NCI-H1105 (cell line): ENCODE data around the gene FAM153A.
"Not testable (repeated sequence)": the region's sequence is repeated elsewhere in the genome, so short reads cannot be mapped to it uniquely, and the experiment has no call there.

Experiments used
- DNase-seq: peaks from one replicate; lab custom pipeline; 2025; lab: John Stamatoyannopoulos, UW

FAM153A gene

DNA sequence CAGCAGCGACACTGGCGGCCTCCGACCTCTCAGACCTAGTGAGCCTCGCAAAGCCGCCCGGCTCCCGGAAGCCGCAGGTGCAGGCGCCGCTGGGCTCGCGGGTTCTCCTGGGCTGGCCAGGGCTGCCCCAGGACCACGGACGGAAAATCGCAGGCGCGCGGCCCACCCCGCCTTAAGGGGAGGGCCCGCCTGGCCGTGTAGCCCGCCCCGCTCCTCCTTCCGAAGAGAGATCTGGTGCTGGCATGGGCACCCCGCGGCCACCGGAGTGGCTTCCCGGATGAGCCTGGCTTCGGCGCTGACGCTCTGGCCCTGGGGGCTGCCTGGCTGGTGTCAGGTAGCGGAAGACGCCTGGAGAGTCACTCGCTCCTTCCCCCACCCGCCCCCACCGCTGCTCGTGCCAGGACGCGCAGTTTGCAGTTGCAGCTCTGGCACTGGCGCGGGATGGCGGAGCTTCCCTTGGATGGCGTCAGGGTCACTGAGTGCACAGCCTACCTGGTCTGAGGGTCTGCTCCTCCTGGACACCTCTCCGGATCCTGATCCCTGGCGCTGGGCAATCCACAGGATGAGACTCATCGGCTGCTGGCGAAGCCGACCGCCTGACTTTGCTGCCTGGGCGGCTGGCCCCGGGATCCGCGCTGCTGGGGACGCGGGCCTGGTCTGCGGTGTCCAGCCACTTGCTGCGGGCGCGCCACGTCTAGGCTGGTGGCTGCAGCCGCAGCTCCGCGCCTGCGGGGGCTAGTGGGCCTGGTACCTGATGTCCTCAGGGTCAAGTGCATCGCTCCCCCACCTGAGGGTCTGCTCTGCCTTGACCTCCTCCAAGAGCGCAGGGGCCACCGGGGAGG is at the start of gene FAM153A:
Gene FAM153A (minus strand): TSS at position 108 of the 842 bp plus-strand sequence.
- DNase-seq: not testable (repeated sequence)

DNA sequence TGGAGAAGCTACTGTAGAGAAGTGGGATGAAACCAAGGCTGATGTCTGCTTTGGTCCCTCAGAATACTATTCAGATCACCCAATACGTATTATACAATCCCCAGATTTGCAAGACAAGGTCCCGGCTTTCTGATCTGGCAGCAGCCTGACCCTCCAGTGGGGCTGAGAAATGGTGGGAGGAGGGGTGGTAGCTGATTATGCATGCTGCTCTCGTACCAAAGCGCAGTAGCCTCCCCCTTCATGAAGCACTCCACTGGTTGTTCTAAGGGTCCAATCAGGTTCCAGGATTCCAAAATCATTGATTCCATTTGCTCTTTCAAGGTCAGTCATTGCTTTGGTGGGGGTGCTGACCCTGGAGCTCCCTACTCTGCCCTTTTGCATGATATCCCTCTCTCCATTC is 49.6 kb upstream of the FAM153A start:
- DNase-seq: not testable (repeated sequence)

DNA sequence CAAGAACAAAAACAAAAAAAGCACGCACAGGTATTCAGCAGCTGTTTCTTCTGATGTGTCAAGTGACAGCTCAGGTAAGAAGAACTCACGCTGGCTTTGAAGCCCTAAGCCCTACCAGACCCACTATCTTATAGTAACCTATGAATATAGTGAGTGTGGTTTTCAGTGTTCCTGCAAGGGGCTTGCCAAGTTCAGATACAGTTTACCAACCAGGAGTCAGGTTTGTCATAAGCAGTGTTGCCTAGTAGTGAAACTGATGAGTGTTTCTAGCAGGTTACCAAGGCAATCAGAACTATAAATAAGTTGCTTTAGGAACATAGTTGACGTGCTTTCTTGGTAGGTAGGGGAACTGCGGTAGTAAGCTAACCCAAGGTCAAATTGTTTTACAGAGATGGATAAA is 43.4 kb upstream of the FAM153A start:
- not testable (repeated sequence) for DNase-seq

DNA sequence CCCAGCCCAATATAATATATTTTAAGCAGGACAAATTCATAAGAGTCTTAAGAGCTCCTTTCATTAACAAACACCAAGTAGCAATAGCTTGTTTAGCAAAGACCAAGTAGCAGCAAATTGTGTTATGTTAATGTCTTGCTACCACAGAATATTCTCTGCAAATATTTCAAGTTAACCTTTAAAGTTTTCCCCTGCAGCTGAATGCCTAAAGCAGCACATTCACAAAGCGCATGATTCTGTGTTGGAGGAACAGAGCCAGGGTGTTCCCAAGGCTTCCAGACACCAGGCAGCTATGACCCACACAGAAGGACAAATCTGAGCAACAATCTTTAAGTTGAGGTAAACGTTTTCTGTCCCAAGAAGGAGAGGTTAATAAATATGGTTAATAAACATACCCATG is 42.1 kb upstream of the FAM153A start:
- not testable (repeated sequence) for DNase-seq

DNA sequence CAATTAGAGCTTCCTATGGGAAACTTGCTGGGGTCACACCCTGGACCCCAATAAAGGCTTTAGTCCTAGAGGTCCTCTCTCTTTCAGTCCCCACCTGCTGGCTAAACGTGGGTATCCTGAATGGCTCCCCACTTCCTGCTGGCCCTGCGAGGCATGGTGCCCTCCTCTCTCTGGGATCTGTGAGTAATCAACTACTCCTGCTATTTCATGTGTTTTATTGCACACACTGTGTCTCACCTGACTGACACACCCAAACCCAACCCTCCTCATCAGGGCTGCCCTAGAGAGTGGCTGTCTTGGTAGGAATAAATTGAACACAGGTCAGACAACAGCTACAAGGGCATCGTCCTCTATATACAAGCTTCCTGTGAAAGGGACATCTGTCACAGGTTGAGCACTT is 39.8 kb upstream of the FAM153A start:
- not testable (repeated sequence) for DNase-seq

DNA sequence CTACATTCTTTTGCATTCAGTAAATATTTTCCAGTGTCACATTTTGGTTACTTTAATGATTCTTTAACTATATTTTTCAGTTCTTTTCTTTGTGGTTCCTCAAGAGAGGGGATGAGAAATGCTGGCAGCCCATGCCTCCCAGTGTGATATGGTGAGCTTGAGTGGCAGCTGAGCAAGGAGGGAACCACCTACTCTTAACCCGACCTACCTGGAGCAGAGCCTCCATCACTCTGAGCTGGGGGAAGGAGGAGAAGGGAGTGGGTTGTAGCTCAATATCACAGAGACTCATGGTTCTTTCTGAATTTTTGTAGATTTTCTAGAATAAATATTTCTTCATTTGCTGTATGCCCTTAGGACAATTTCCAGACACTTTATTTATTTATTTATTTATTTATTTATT is 37.0 kb upstream of the FAM153A start:
- not testable (repeated sequence) for DNase-seq

DNA sequence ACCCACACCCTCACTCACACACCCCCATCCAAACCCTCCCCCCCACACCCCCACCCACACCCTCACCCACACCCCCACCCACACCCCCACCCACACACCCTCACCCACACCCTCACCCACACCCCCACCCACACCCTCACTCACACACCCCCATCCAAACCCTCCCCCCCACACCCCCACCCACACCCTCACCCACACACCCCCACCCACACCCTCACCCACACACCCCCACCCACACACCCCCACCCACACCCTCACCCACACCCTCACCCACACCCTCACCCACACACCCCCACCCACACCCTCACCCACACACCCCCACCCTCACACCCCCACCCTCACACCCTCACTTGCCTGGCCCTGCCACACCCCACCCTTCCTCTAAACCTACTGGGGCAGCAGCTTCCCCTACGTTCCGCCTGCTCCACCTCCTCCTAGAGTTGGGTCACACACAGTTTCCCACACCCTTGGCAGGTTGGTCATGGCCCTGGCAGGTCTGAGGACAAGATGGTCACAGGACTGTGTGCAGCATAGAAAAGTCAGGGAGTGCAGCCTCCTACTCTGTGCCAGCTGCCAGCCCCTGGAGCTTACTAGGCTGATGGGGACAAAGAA is 30.2 kb upstream of the FAM153A start:
- DNase-seq: not testable (repeated sequence)

DNA sequence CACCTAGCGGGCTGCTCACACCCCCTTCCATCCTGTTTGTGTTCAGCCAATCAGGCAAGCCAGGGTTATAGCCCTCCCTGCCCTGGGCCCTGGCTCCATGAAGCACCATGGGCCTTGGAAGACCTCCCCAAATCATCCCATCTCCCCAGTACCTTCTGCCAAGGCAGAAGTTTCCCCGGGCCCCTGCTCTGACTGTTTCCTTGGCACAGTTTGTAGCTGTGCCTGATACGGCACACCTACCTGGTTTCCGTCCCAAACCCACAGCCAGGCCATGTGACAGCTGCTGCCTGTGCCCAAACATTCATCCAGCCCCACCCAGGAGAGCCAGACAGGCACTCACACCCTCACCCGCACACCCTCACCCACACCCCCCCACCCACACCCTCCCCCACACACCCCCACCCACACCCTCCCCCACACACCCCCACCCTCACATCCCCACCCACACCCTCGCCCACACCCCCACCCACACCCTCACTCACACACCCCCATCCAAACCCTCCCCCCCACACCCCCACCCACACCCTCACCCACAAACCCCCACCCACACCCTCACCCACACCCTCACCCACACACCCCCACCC is 29.6 kb upstream of the FAM153A start:
- DNase-seq: not testable (repeated sequence)

DNA sequence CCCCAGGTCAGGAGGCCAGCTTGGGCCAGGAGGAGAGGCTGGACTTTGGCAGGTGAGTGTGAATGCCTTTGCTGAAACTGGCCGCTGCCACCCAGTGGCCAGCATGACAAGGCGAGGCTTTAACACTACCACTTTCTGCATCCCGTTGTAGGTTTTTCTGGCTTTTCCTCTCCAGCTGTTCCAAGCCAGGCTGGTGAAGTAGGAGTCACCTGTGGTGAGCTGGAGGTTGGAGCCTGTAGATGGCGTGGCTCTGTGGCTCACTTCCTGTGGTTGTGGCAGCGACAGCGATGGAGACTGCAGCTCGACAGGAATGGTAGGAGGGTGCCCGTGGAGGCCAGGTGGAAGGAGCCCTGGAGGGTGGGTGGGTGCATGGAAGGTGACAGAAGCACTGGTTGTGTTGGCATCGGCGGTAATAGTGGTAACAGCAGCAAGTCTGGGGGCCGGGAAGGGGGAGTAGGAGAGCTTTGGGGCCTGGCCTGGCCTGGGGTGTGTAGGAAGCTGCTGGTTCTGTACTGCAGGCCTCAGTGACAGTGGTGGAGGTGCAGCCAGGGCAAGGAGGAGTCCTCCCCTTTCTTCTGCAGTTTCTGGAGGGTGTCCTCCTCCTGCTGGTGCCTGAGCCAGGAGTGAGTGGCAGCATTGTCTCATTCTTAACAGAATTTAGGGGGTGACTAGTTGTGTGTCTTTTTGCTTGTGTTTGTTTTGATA is 26.7 kb upstream of the FAM153A start:
- DNase-seq: not testable (repeated sequence)

DNA sequence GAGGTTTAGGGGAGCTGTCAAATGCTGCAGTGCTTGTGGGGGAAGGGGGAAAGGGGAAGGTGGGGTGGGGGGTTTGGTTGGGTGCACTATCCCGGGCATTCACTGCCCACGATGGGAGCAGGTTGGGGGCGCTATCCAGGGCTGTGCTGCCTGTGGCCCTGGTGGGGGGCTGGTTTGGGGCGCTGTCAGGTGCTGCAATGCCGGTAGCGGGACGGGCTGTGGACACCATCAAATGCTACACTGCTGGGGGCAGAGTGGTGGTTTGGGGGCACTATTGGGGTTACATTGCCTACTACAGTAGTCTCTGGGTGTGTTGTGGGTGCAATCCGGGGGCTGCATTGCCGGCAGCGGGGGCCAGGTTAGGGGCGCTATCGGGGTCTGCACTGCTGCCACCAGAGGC is 25.7 kb upstream of the FAM153A start:
- not testable (repeated sequence) for DNase-seq

DNA sequence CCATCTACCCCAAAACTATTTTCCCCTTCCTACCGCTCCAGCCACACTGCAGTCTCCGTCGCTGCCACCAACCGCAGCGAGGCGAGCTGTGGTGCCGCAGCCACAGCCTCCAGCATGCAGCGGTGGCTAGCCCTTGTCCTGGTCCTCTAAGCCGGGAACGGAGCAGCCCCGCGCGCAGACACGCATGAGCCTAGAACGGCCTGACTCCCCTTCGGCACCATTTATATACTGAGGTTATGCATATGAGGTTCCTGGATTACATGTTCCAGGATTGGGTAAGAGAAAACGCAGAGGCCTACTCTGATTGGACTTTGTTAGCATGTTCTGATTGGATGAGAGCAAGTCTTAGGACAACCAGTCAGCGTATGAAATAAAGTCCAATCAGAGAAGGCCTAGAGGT is 24.6 kb upstream of the FAM153A start:
- DNase-seq: not testable (repeated sequence)

DNA sequence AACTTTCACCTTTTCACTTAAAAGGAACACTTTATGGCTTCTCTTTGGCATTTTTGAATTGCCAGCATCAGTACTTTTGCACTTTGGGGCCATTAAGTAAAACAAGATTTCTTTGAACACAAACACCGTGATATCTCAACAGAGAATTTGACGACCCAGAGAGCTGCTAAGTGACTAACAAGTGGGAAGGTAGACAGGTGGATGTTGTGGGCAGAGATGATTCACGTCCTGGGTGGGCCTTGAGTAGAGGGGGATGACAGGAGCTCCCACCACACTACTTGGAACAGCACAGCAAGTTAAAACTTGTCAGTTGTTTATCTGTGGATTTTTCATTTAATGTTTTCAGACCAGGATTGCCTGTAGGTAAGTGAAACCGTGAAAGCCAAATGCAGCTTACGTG is 18.7 kb upstream of the FAM153A start:
- DNase-seq: not testable (repeated sequence)

DNA sequence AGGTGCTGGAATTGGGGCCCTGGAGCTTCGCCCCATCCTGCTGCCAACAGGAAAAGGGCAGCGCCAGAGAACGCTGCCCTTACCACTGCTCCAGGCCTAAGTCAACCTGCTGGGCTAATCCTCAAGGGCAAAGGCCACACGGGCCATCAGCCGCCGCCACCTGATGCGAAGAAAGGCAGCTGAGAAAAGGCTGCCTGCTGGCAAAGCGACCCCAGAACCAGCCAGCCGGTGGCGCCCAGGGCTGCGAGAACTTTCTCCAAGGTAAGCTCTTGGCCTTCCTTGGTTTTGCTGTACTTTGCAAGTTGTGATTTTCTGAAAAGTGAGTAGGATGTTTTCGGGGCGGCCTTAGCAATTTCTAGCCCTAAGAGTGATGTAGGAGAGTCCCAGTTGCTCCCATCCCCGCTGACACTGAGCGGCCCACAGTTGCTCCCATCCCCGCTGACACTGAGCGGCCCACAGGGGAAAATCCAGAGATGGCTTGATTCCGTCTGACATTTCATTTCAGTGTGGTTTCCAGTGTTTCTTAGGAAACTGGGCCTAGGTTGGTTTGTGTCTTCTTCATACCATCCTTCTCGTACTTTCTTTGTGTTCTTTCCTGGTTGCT is 15.6 kb upstream of the FAM153A start:
- DNase-seq: not testable (repeated sequence)

DNA sequence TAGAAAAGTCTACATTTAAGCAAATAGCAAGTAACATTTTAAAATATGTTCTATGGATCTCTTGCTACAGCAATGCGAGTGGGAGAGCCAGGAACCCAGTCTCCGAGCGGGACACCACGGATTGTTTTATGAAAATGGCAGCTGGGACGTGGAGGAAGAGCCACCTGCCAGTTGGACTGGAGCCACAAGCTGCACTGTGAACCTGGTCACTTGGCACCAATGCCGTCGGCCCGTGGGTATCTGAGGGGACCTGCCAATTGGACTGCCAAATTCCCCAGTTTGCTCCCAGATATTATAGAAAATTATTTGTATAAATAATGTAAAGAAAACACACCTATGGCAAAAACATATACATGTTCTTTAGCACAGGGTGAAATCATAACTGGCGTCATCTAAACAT is 10.6 kb upstream of the FAM153A start:
- not testable (repeated sequence) for DNase-seq

DNA sequence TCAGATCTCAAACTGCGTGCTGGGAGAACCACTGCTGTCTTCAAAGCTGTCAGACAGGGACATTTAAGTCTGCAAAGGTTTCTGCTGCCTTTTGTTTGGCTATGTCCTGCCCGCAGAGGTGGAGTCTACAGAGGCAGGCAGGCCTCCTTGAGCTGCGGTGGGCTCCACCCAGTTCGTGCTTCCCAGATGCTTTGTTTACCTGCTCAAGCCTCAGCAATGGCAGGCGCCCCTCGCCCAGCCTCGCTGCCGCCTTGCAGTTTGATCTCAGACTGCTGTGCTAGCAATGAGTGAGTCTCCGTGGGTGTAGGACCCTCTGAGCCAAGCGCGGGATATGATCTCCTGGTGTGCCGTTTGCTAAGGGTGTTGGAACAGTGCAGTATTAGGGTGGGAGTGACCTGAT is 8.9 kb upstream of the FAM153A start:
- DNase-seq: not testable (repeated sequence)

DNA sequence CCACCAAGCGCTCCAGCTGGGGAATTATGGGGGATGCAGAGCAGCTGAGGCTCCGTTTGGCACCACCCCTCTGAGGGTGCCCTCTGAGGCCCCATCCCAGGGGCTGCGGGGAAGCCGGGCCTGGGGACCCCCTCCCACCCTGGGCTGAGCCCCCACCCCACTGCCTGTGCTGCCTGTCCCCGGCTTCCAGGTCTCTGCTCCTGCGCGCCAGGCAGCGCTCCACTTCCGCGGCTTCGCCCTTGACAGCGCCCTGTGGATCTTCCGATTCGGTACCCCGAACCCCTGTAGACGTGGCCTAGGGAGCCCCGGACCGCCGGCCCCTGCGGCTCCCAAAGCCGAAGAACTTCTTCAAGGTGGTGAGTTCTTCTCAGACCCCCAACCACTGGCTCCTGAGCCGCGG is 530 bp downstream of the FAM153A start:
- DNase-seq: not testable (repeated sequence)

DNA sequence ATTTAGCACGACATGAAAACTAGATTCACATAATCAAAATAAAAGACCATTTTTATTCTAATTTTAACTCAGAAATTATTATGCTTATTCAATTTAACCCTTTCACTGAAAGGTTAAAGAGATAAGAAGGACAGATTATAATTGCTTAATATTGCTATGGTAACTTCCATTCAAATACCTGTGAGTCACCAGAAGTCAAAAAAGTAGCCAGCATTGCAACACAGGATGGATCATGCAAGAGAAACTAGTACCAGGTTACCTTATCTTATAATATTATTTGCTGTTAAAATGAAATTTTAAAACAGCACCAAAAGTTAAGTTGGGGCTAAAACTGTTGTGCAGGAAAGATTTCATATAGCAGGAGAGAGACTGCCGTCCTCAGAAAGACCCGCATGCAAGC is 11.5 kb downstream of the FAM153A start:
- DNase-seq: not testable (repeated sequence)

DNA sequence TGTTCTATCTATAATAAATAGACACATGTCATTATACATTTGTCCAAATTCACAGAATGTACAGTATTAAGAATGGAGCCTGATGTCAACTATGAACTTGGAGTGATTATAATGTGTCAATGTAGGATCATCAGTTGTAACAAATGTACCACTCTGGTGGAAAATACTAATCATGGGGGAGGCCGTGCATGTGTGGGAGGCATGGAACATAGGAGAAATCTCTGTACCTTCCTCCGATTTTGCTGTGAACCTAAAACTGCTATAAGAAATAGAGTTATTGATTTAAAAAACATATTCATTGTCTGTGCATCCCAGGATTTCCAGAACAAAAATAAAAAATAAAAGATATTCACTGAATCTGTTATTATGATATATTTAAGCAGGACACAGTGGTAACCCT is 12.1 kb downstream of the FAM153A start:
- DNase-seq: not testable (repeated sequence)

DNA sequence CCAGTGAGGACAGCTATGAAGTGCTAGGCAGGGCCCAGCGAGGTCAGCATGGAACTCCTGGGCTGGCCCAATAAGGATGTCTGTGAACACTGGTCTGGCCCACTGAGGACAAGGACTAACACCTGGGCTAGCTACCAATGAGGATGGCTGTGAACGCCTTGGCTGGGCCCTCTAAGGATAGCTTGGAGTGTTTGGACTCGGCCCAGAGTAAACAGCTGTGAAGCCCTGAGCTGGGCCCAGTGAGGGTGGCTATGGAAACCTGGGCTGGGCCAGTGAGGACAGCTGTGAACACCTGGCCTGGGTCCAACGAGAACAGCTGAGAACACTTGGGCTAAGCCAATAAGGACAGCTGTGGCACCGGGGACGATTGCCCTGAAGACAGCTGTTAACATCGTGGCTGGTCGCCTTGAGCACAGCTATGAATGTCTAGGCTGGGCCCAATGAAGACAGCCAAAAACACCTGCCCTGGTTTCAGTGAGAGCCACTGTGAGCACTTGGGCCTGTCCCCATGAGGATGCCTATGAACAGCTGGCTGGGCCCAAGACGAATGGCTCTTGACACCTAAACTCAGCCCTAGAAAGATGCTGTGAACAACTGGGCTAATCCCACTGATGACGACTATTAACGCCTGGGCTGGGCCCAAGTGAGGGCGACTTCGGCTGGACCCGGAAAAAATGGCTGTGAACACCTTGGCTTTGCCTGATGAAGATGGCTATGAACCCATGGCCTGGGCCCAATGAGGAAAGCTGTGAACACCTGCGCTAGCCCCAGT is 18.8 kb downstream of the FAM153A start:
- not testable (repeated sequence) for DNase-seq

DNA sequence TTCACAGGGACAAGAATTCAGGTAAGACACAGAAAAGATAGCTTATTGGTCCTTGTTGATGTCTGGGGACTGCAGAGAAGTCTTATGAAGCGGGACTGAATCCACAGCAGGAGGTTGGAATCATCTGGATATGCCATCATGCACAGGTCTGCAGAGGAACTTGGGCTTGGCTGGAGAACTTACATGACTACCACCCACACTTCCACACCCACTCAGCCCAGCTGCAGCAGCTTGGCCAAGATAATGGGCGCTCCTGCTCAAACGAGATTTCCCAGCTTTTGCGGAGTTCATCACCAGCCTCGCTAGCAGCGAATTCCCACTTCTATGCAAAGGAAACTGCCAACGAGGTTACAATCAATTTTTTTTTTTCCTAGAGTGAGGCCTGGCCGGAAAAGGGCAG is 21.7 kb downstream of the FAM153A start:
- DNase-seq: not testable (repeated sequence)

DNA sequence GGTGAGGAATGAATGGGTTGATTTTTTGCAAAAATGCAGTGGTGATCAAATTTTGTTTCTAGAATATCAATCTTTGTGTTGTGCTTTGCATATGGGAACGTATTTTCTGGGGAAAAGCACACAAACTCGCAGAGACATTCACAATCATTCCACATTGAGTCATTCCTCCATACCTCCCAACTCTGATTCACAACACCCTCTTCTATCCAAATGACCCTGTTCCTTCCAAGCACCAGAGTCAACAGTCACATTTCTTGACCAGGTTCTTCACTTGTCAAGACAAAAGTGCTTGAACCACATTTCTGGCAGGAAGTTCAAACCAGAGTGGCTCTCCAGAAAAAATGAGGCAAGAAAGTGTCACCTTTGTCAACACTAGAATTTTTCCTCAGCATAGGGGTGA is 35.3 kb downstream of the FAM153A start:
- not testable (repeated sequence) for DNase-seq
